Mucosa of rectum (tissue), 2 donors: ENCODE data around the gene VAPB.
"Not testable (repeated sequence)": the region's sequence is repeated elsewhere in the genome, so short reads cannot be mapped to it uniquely, and the experiment has no call there.

Source experiments
- H3K27ac ChIP-seq, 2 donors: one replicate each; pipeline ENCODE4 v1.7.0; 2013; ENCODE audit warnings: inconsistent platforms in 2 of 2, low read depth in 2 of 2, low read length in 2 of 2
- H3K27me3 ChIP-seq, 2 donors: one replicate each; pipeline ENCODE4 v1.7.0; 2013; ENCODE audit warnings: low read length in 2 of 2; ENCODE audit not compliant: control insufficient read depth in 2 of 2, insufficient read depth in 2 of 2
- H3K36me3 ChIP-seq, 2 donors: one replicate each; pipeline ENCODE4 v1.7.0; 2013; ENCODE audit warnings: low read length in 2 of 2; ENCODE audit not compliant: control insufficient read depth in 2 of 2, insufficient read depth in 2 of 2
- H3K4me1 ChIP-seq, 2 donors: one replicate each; pipeline ENCODE4 v1.7.0; 2013; ENCODE audit warnings: low read length in 2 of 2, mild to moderate bottlenecking in 1 of 2; ENCODE audit not compliant: control insufficient read depth in 2 of 2, insufficient read depth in 2 of 2
- H3K4me3 ChIP-seq, 2 donors: one replicate each; pipeline ENCODE4 v1.7.0; 2013; ENCODE audit warnings: low read length in 2 of 2
- H3K9ac ChIP-seq, 2 donors: one replicate each; pipeline ENCODE4 v1.7.0; 2013; ENCODE audit warnings: low read length in 2 of 2, low read depth in 1 of 2, mild to moderate bottlenecking in 1 of 2
- H3K9me3 ChIP-seq, 2 donors: one replicate each; pipeline ENCODE4 v1.7.0; 2013; ENCODE audit warnings: low read length in 2 of 2; ENCODE audit not compliant: control insufficient read depth in 2 of 2
- donor health status: healthy.
- donor health status: Normal muscosa, but diverticular disease.

VAPB gene

GRCh38 chr20:58405504-58406291, 16.7 kb downstream of the VAPB start:
- peaks cover 0 to 5% of the 10 kb centered on the region in 2 donors for H3K4me1 ChIP-seq
- H3K27me3 ChIP-seq, result no peaks in the 10 kb centered on the region
- H3K4me3 ChIP-seq, result no peak overlapping the region
- H3K9me3 ChIP-seq, result no peaks in the 10 kb centered on the region
- H3K9ac ChIP-seq, result no peak overlapping the region
- peaks cover 0 to 2% of the 10 kb centered on the region in 2 donors for H3K36me3 ChIP-seq
- no peak overlapping the region for H3K27ac ChIP-seq

GRCh38 chr20:58406422-58407001, 17.5 kb downstream of the VAPB start:
- H3K9me3 ChIP-seq, result no peaks in the 10 kb centered on the region
- no peak overlapping the region for H3K27ac ChIP-seq
- peaks cover 0 to 5% of the 10 kb centered on the region in 2 donors for H3K4me1 ChIP-seq
- H3K4me3 ChIP-seq, result no peak overlapping the region
- no peaks in the 10 kb centered on the region for H3K27me3 ChIP-seq
- H3K36me3 ChIP-seq, result peaks cover 0 to 2% of the 10 kb centered on the region in 2 donors
- H3K9ac ChIP-seq, result no peak overlapping the region

- Histone ChIP-seq H3K36me3 (no peaks in the 10 kb centered on the region), H3K9ac (no peak overlapping the region), H3K4me3 (no peak overlapping the region), H3K9me3 (no peaks in the 10 kb centered on the region), H3K27me3 (no peaks in the 10 kb centered on the region), H3K4me1 (peaks cover 0 to 5% of the 10 kb centered on the region in 2 donors), H3K27ac (no peak overlapping the region)
Observed at GRCh38 chr20:58407201-58407873, 18.3 kb downstream of the VAPB start.

GRCh38 chr20:58407966-58408557, 19.0 kb downstream of the VAPB start:
- H3K4me3 ChIP-seq, result no peak overlapping the region
- peak overlapping the region in 1 of 2 donors; percentile 26 for H3K27ac ChIP-seq
- H3K27me3 ChIP-seq, result no peaks in the 10 kb centered on the region
- no peaks in the 10 kb centered on the region for H3K36me3 ChIP-seq
- H3K9ac ChIP-seq, result peak overlapping the region in 1 of 2 donors; percentile 12
- no peaks in the 10 kb centered on the region for H3K9me3 ChIP-seq
- H3K4me1 ChIP-seq, result peaks cover 0 to 5% of the 10 kb centered on the region in 2 donors

- no peaks in the 10 kb centered on the region for H3K9me3 ChIP-seq
- H3K36me3 ChIP-seq, result no peaks in the 10 kb centered on the region
- H3K4me3 ChIP-seq, result no peak overlapping the region
- peak overlapping the region in 1 of 2 donors; percentile 12 for H3K9ac ChIP-seq
- H3K27ac ChIP-seq, result peak overlapping the region in 1 of 2 donors; percentile 26
- no peaks in the 10 kb centered on the region for H3K27me3 ChIP-seq
- peaks cover 0 to 5% of the 10 kb centered on the region in 2 donors for H3K4me1 ChIP-seq
Observed at GRCh38 chr20:58408603-58409246, 19.7 kb downstream of the VAPB start.

- H3K4me1 ChIP-seq, H3K27ac ChIP-seq, H3K27me3 ChIP-seq, H3K4me3 ChIP-seq, H3K9ac ChIP-seq, H3K9me3 ChIP-seq: not testable (repeated sequence)
- H3K36me3 ChIP-seq, result peaks cover 3 to 11% of the 10 kb centered on the region in 2 donors
Observed at GRCh38 chr20:58414216-58414615, 25.2 kb downstream of the VAPB start.

- not testable (repeated sequence) for H3K9ac ChIP-seq, H3K4me1 ChIP-seq, H3K4me3 ChIP-seq, H3K9me3 ChIP-seq, H3K27me3 ChIP-seq, H3K27ac ChIP-seq
- peaks cover 3 to 16% of the 10 kb centered on the region in 2 donors for H3K36me3 ChIP-seq
Observed at GRCh38 chr20:58414786-58415185, 25.8 kb downstream of the VAPB start.

GRCh38 chr20:58416057-58416456, 27.0 kb downstream of the VAPB start:
- Histone ChIP-seq H3K9ac (no peak overlapping the region), H3K4me1 (peaks cover 2 to 4% of the 10 kb centered on the region in 2 donors), H3K4me3 (no peak overlapping the region), H3K27ac (no peak overlapping the region), H3K27me3 (no peaks in the 10 kb centered on the region), H3K36me3 (peaks cover 11 to 27% of the 10 kb centered on the region in 2 donors), H3K9me3 (no peaks in the 10 kb centered on the region)

- Histone ChIP-seq H3K9me3 (no peaks in the 10 kb centered on the region), H3K4me3 (no peak overlapping the region), H3K9ac (no peak overlapping the region), H3K4me1 (peaks cover 2 to 4% of the 10 kb centered on the region in 2 donors), H3K36me3 (peaks cover 11 to 27% of the 10 kb centered on the region in 2 donors), H3K27me3 (no peaks in the 10 kb centered on the region), H3K27ac (peak overlapping the region in 1 of 2 donors; percentile 26)
Observed at GRCh38 chr20:58416835-58417234, 27.8 kb downstream of the VAPB start.
